ENCODE measurements around the gene EML6. TPM values are rescaled to one million over a fixed set of nuclear protein-coding genes. Genes with fewer than 3 reads are reported as not detected.

The EML6 gene
- total and polyA plus RNA-seq, 10 of the 15 experiments (the other 5 are each of a cell fraction or from before 2014, with no cell fraction given) = 0.09 to 0.67 (median 0.21) TPM

DNA sequence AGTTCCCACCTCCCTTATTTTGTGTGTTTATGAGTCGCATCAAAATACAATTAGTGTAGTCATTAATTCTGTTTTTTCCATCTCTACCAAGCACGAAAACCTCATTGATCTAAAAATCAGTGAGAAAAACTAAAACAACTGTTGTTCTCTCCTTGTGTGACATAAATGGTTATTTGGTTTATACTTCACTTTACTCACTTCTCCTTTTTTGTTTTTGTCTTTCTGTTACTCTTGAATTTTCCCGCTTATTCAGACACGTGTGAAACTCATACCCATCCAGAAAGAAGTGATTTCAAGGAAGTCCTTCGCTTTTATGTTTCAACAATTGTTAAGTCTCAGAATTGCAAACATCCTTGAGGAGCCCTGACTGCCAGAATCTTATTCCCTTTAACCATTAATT, 121.6 kb downstream of the EML6 start:
- POLR2A ChIA-PET = no interaction called here
- H4K20me1 ChIP-seq (ENCODE audit: control insufficient read depth, insufficient read depth) = no peaks in the 10 kb centered on the region
- SMC1A ChIA-PET (ENCODE audit: uncharacterized antibody, unreplicated experiment) = interaction anchor here (0.9 to 1.4 kb wide), 2 partner anchors 12 to 18 kb away, joined by 3 to 4 read pairs; no protein-coding TSS in a partner anchor
- H3K9ac ChIP-seq (ENCODE audit: control insufficient read depth, insufficient read depth, low read length) = no peak overlapping the region
- H3K27ac ChIP-seq (ENCODE audit: control insufficient read depth, insufficient read depth) = no peak overlapping the region
- CTCF ChIA-PET = interaction anchor here (0.6 to 1.2 kb wide), 4 partner anchors 32 to 330 kb away, joined by 3 to 4 read pairs (median 3); no protein-coding TSS in a partner anchor
- intact Hi-C loops (cut with micrococcal nuclease; ENCODE audit: unreplicated experiment) (no loop called here), in situ Hi-C loops (cut with MboI) (no loop called here)
- no peak overlapping the region for H2AFZ ChIP-seq (ENCODE audit: control insufficient read depth, low read depth, low read length)
- H3K4me3 ChIP-seq = no peak overlapping the region
- no TSS peak for BruUV-seq (replicated peaks)
- ATAC-seq (peak; percentile 63), DNase-seq (ENCODE audit: low read depth, low spot score) (no peak), FAIRE-seq (no peak)
- H3K9me3 ChIP-seq (replicated peaks; ENCODE audit: control insufficient read depth, insufficient read depth, low read length) = no peaks in the 10 kb centered on the region
- no peaks in the 10 kb centered on the region for H3K27me3 ChIP-seq (replicated peaks in 1 of 2; ENCODE audit: control insufficient read depth in 2 of 2, insufficient read depth in 2 of 2, low read length in 1 of 2)
- H3K36me3 ChIP-seq (ENCODE audit: control insufficient read depth in 2 of 2, insufficient read depth in 2 of 2, low read length in 1 of 2) = no peaks in the 10 kb centered on the region
- peak overlapping the region; percentile 14; the same call in 1 of the 2 replicates for H3K4me2 ChIP-seq (ENCODE audit: control insufficient read depth, insufficient read depth)
- RAD21 ChIA-PET (ENCODE audit: unreplicated experiment) = interaction anchor here (0.8 to 1.4 kb wide), 4 partner anchors 129 to 329 kb away, joined by 3 to 4 read pairs (median 4); no protein-coding TSS in a partner anchor
- no peaks in the 10 kb centered on the region for H3K79me2 ChIP-seq (ENCODE audit: control insufficient read depth, insufficient read depth, low read length)
- H3K4me1 ChIP-seq (ENCODE audit: control insufficient read depth, insufficient read depth, low read length) = peaks cover 10% of the 10 kb centered on the region
- 30% methylated on average over 5 of the region's 5 CpGs for WGBS (ENCODE audit: insufficient coverage, insufficient replicate concordance, low lambda C conversion rate, missing lambda C conversion rate)
- TF ChIP-seq FOXM1 (IDR thresholded peaks at IDR 0.05; ENCODE audit: low read depth, low read length) (peak; percentile 69; the same call in 1 of the 2 replicates), ZNF24 (IDR thresholded peaks at IDR 0.05) (no peak), BMI1 (IDR thresholded peaks at IDR 0.05; ENCODE audit: borderline replicate concordance) (no peak), MEF2B (IDR thresholded peaks at IDR 0.05; ENCODE audit: partially characterized antibody, poor library complexity, severe bottlenecking) (no peak), SPI1 (IDR thresholded peaks at IDR 0.05; ENCODE audit: borderline replicate concordance, insufficient read depth, low read depth, low read length) (peak; percentile 88), MTA2 (IDR thresholded peaks at IDR 0.05; ENCODE audit: low read depth) (peak; percentile 50; the same call in 1 of the 2 replicates), YY1 (IDR thresholded peaks at IDR 0.05; ENCODE audit: low read depth, low read length) (no peak), ATF7 (IDR thresholded peaks at IDR 0.05; ENCODE audit: low read depth) (no peak), RELA (IDR thresholded peaks at IDR 0.05; ENCODE audit: borderline replicate concordance, partially characterized antibody) (no peak)
- TF ChIP-seq, protein P1, sequence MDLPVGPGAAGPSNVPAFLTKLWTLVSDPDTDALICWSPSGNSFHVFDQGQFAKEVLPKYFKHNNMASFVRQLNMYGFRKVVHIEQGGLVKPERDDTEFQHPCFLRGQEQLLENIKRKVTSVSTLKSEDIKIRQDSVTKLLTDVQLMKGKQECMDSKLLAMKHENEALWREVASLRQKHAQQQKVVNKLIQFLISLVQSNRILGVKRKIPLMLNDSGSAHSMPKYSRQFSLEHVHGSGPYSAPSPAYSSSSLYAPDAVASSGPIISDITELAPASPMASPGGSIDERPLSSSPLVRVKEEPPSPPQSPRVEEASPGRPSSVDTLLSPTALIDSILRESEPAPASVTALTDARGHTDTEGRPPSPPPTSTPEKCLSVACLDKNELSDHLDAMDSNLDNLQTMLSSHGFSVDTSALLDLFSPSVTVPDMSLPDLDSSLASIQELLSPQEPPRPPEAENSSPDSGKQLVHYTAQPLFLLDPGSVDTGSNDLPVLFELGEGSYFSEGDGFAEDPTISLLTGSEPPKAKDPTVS (IDR thresholded peaks at IDR 0.05; ENCODE audit: low read depth, low read length) = no peak
- TF ChIP-seq, protein P2, sequence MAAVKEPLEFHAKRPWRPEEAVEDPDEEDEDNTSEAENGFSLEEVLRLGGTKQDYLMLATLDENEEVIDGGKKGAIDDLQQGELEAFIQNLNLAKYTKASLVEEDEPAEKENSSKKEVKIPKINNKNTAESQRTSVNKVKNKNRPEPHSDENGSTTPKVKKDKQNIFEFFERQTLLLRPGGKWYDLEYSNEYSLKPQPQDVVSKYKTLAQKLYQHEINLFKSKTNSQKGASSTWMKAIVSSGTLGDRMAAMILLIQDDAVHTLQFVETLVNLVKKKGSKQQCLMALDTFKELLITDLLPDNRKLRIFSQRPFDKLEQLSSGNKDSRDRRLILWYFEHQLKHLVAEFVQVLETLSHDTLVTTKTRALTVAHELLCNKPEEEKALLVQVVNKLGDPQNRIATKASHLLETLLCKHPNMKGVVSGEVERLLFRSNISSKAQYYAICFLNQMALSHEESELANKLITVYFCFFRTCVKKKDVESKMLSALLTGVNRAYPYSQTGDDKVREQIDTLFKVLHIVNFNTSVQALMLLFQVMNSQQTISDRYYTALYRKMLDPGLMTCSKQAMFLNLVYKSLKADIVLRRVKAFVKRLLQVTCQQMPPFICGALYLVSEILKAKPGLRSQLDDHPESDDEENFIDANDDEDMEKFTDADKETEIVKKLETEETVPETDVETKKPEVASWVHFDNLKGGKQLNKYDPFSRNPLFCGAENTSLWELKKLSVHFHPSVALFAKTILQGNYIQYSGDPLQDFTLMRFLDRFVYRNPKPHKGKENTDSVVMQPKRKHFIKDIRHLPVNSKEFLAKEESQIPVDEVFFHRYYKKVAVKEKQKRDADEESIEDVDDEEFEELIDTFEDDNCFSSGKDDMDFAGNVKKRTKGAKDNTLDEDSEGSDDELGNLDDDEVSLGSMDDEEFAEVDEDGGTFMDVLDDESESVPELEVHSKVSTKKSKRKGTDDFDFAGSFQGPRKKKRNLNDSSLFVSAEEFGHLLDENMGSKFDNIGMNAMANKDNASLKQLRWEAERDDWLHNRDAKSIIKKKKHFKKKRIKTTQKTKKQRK (IDR thresholded peaks at IDR 0.05; ENCODE audit: low read depth, low read length) = no peak
- TF ChIP-seq, protein P3, sequence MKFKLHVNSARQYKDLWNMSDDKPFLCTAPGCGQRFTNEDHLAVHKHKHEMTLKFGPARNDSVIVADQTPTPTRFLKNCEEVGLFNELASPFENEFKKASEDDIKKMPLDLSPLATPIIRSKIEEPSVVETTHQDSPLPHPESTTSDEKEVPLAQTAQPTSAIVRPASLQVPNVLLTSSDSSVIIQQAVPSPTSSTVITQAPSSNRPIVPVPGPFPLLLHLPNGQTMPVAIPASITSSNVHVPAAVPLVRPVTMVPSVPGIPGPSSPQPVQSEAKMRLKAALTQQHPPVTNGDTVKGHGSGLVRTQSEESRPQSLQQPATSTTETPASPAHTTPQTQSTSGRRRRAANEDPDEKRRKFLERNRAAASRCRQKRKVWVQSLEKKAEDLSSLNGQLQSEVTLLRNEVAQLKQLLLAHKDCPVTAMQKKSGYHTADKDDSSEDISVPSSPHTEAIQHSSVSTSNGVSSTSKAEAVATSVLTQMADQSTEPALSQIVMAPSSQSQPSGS (IDR thresholded peaks at IDR 0.05; ENCODE audit: low read length) = 0 out of 2 replicates have a peak, but pooled peaks have one; percentile 40
- TF ChIP-seq, protein P4, sequence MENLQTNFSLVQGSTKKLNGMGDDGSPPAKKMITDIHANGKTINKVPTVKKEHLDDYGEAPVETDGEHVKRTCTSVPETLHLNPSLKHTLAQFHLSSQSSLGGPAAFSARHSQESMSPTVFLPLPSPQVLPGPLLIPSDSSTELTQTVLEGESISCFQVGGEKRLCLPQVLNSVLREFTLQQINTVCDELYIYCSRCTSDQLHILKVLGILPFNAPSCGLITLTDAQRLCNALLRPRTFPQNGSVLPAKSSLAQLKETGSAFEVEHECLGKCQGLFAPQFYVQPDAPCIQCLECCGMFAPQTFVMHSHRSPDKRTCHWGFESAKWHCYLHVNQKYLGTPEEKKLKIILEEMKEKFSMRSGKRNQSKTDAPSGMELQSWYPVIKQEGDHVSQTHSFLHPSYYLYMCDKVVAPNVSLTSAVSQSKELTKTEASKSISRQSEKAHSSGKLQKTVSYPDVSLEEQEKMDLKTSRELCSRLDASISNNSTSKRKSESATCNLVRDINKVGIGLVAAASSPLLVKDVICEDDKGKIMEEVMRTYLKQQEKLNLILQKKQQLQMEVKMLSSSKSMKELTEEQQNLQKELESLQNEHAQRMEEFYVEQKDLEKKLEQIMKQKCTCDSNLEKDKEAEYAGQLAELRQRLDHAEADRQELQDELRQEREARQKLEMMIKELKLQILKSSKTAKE (IDR thresholded peaks at IDR 0.05; ENCODE audit: low read depth, poor library complexity, severe bottlenecking) = no peak

Data from GM12878 (cell line).